Tibial artery (tissue), 4 donors: ENCODE data around the gene STIMATE.

Experiments
- DNase-seq, 2 donors: peaks; one replicate each; pipeline ENCODE4 v3.0.0-alpha.2; 2019
- H3K27ac ChIP-seq, 2 donors: fragments of 200-600 bp; sonication (generic) in 1 of 2; 1 replicate in 1 of 2; 2 replicates in 1 of 2; pipeline ENCODE4 v1.5.1; 2018 to 2019; ENCODE audit warnings: mild to moderate bottlenecking in 1 of 2
- H3K27me3 ChIP-seq, 2 donors: fragments of 200-600 bp; sonication (generic) in 1 of 2; one replicate each; pipeline versions ENCODE4 v1.5.1 to v1.6.0; 2016 to 2019
- H3K36me3 ChIP-seq, 3 donors: fragments of 200-600 bp; sonication (generic) in 2 of 3; one replicate each; pipeline ENCODE4 v1.5.1; 2016 to 2019; ENCODE audit warnings: mild to moderate bottlenecking in 2 of 3
- H3K4me1 ChIP-seq, 4 donors: fragments of 200-600 bp; sonication (generic) in 2 of 4; 1 replicate in 3 of 4; 2 replicates in 1 of 4; pipeline ENCODE4 v1.5.1; 2016 to 2019
- H3K4me3 ChIP-seq, 2 donors: fragments of 200-600 bp; sonication (generic) in 1 of 2; 1 replicate in 1 of 2; 2 replicates in 1 of 2; pipeline ENCODE4 v1.5.1; 2018 to 2019; ENCODE audit warnings: mild to moderate bottlenecking in 2 of 2
- H3K9me3 ChIP-seq, 3 donors: fragments of 200-600 bp; sonication (generic) in 1 of 3; one replicate each; pipeline ENCODE4 v1.5.1; 2016 to 2019
- intact Hi-C: fragments of 100-400 bp; cut with DNase I; formaldehyde crosslinking; loops from one replicate; pipeline ENCODE4 v1.15.0; 2023; ENCODE audit warnings: low total_unique reads
- TF ChIP-seq, protein P1 (sequence below), 2 experiments: fragments of 200-600 bp in 1 of 2; fragments of 450-650 bp in 1 of 2; IDR thresholded peaks; one replicate each; pipeline ENCODE4 v1.5.1; 2017 to 2019; ENCODE audit warnings: antibody characterized with exemption in 2 of 2, mild to moderate bottlenecking in 1 of 2, moderate library complexity in 1 of 2

The STIMATE gene

DNA sequence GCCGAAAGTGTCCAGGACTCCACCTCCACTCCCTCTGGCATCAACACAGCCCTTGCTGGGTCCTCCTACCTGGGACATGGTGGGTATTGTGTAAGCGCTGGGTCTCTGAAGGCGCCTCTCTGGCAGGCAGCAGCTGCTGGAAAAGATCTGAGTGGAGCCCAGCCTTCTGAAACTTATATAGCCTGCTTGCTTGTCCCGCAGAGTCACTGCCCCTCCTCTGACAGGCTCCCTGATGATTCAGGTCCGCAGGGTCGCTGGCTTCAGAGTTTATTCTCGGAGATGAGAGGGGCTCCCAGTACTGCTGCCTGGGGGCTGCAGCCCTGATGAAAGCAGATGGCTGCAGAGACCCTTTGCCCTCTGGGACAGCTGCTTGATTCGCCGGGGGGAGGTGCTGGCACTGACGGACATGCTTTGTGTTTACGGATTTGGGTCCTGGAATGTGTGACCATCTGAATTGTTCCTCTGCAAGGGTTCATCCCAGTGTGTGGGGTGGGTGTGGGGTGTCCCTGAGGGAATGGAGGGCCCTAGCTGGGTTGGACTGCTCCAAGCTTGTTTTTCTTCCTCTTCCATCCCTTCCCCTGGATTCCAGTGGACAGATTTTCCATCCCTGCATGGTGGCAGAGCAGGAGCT lies 62.4 kb downstream of the STIMATE start, which contains the start of gene MUSTN1:
Gene MUSTN1 (minus strand): TSS at position 149 of the 631 bp plus-strand sequence. CDS start 71 bp downstream, at position 78.
- TF ChIP-seq, protein P1, sequence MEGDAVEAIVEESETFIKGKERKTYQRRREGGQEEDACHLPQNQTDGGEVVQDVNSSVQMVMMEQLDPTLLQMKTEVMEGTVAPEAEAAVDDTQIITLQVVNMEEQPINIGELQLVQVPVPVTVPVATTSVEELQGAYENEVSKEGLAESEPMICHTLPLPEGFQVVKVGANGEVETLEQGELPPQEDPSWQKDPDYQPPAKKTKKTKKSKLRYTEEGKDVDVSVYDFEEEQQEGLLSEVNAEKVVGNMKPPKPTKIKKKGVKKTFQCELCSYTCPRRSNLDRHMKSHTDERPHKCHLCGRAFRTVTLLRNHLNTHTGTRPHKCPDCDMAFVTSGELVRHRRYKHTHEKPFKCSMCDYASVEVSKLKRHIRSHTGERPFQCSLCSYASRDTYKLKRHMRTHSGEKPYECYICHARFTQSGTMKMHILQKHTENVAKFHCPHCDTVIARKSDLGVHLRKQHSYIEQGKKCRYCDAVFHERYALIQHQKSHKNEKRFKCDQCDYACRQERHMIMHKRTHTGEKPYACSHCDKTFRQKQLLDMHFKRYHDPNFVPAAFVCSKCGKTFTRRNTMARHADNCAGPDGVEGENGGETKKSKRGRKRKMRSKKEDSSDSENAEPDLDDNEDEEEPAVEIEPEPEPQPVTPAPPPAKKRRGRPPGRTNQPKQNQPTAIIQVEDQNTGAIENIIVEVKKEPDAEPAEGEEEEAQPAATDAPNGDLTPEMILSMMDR (IDR thresholded peaks at IDR 0.05): no peak
- Histone ChIP-seq H3K9me3 (no peaks in the 10 kb centered on the region), H3K4me3 (peak within 1 kb of the TSS; percentile 58), H3K27ac (peak within 1 kb of the TSS; percentile 90 to 92), H3K27me3 (no peaks in the 10 kb centered on the region), H3K4me1 (peaks cover 0 to 71% (median 55%) of the 10 kb centered on the region in 4 donors), H3K36me3 (peaks cover 5 to 33% (median 9%) of the 10 kb centered on the region in 3 donors)
- peak; percentile 77 to 91 for DNase-seq
- intact Hi-C loops: no loop called here

DNA sequence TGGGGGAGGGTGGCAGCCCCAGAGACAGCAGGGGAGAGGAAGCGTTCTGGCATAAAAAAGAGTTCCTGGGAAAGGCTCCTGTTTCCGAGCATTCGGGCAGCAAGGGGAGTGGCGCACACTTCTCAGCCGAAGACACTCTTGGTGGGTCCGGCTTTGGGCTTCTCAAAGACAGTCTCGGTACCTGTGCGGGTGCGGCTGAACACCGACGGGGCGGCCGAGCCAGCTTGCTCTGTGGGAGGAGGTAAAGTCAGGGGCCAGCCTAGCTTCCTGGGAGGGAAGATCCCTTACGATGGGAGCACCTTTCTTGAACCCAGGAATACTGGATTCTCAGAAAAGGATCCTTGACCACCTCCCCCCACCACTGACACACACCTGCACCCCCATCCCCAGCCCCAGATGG lies 64.1 kb downstream of the STIMATE start:
- intact Hi-C loops: loop anchor here (2.0 kb wide), 1 partner anchor 60 kb away; no protein-coding TSS in a partner anchor
- Histone ChIP-seq H3K4me1 (peaks cover 0 to 89% (median 67%) of the 10 kb centered on the region in 4 donors), H3K36me3 (peaks cover 5 to 24% (median 8%) of the 10 kb centered on the region in 3 donors), H3K4me3 (peak overlapping the region; percentile 58), H3K27me3 (no peaks in the 10 kb centered on the region), H3K9me3 (no peaks in the 10 kb centered on the region), H3K27ac (peak overlapping the region; percentile 90 to 92)
- TF ChIP-seq, protein P1 (IDR thresholded peaks at IDR 0.05): no peak
- DNase-seq: no peak

DNA sequence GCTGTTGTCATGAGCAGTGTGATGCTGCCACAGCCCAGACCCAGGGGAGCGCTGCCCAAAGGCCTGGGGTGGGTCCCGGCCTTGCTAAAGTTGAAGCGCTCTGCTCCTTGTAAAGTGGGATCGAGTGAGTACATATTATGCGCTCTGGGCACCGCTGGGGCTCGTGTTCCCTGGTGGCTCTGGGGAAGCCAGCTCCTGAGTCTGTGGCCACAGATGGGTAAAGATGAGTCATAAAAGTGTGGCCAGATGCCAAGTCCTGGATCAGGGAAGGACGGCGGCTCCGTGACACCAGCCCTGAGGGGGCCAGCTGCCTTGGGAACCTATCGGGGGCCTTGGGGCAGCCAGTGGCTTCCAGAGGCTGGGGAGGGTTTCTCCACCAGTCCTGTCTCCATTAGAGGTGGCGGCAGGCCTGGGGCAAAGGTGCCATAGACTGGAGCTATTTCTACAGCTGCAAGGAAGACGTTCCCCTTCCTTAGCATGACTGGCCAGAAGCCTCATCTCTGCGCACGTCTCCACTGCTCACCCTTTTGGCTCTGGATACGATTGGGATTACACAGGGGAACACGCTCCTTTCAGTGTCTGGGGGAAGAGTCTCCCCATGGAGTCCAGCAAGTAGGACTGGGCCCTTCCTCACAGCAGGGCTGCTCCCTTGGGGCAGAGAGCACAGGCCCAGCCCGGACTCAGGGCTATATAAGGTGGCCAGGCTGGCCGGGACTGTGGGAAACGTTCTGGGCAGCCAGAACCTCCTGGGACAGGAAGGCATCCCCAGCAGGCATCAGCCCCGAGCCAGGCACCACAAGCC lies 65.6 kb downstream of the STIMATE start:
- Histone ChIP-seq H3K36me3 (peaks cover 8 to 34% (median 12%) of the 10 kb centered on the region in 3 donors), H3K27ac (peak overlapping the region; percentile 90 to 92), H3K4me3 (peak overlapping the region; percentile 58), H3K9me3 (no peaks in the 10 kb centered on the region), H3K27me3 (no peaks in the 10 kb centered on the region), H3K4me1 (peaks cover 0 to 91% (median 65%) of the 10 kb centered on the region in 4 donors)
- intact Hi-C loops: loop anchor here (2.0 kb wide), 1 partner anchor 61 kb away; no protein-coding TSS in a partner anchor
- peak; percentile 85 to 96 for DNase-seq
- TF ChIP-seq, protein P1 (IDR thresholded peaks at IDR 0.05): no peak

DNA sequence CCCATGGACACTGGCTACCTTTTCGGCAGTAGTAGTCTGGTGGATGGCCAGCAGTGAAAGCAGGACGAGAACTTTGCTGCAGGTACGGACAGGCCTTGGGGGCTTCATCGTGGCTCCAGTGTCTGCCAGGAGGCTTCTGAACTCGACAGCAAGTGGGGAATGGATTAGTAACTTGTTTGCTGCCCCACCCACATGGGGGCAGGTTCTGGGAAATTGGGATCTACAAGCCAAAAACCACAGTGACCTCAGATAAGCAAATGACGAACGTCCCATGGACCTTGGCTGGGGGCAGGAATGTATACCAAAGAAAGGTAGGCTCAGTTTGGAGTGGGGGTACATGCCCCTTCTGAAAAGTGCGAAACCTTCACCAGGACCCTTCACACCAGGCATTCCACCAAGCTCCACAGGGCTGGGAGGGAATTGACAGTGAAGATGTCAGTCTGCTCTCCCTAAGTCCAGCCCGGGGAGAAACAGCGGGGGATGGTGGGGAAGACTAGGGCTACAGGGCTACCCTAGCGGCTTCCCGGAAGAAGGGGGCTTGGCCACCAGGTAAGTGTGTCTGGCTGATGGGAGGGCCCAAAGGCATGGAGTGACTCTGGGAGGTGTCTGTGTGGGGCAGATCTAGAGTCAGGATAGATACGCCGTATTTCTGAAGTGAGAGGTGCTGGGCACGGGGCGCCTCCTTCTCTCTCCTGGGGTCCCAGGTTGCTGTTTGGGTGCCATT lies 66.7 kb downstream of the STIMATE start, which contains the start of gene ITIH4:
Gene ITIH4 (minus strand): TSS at position 138 of the 724 bp plus-strand sequence. CDS start 30 bp downstream, at position 108.
- DNase-seq: peak in 1 of 2 donors; percentile 84
- TF ChIP-seq, protein P1 (IDR thresholded peaks at IDR 0.05): no peak
- Histone ChIP-seq H3K27ac (peak within 1 kb of the TSS; percentile 90 to 92), H3K4me3 (peak within 1 kb of the TSS; percentile 38 to 58), H3K36me3 (peaks cover 16 to 36% (median 18%) of the 10 kb centered on the region in 3 donors), H3K4me1 (peaks cover 0 to 81% (median 57%) of the 10 kb centered on the region in 4 donors), H3K9me3 (no peaks in the 10 kb centered on the region), H3K27me3 (no peaks in the 10 kb centered on the region)
- intact Hi-C loops: no loop called here

DNA sequence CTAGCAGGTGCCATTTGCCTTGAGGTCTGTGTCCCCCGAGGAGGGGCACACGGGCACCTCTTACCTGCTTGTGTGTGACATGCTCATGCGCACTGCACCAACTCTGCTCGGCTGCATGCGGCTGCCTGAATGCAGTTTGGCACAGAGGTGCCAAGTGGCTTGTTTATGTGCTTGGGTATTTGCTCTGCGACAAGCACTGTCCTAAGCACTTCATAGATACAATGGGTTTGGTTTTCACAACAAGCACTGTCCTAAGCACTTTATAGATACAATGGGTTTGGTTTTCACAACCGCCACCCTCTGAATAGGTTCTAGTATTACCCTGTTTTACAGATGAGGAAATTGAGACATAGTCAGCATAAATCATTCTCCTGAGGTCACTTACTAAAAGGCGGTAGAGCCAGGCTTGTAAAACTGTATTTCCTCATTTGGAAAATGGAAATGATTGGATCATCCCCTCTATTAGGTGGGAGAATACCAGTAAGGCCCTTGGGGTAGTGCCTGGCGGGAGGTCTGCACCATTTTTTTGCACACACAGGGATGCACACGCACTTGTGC lies 67.4 kb downstream of the STIMATE start:
- H3K9me3 ChIP-seq: no peaks in the 10 kb centered on the region
- H3K4me1 ChIP-seq: peaks cover 0 to 74% (median 52%) of the 10 kb centered on the region in 4 donors
- intact Hi-C loops: loop anchor here (10.0 kb wide), 1 partner anchor 55 kb away; the partner anchor contains the start of genes ITIH1 and NEK4
- peak overlapping the region; percentile 38 to 58 for H3K4me3 ChIP-seq
- peak overlapping the region; percentile 90 to 92 for H3K27ac ChIP-seq
- TF ChIP-seq, protein P1 (IDR thresholded peaks at IDR 0.05): no peak
- H3K27me3 ChIP-seq: no peaks in the 10 kb centered on the region
- DNase-seq: no peak
- peaks cover 18 to 41% (median 23%) of the 10 kb centered on the region in 3 donors for H3K36me3 ChIP-seq
